HCT116 (cell line): Measurements from ENCODE around the gene ANXA8.

Experiments used
- CEBPB ChIP-seq: IDR thresholded peaks from 2 replicates; pipeline ENCODE4 v1.6.1; 2012; ENCODE audit warnings: low read depth
- EZH2 ChIP-seq: fragments of 200-600 bp; sonication (generic); IDR thresholded peaks from 2 replicates; pipeline ENCODE4 v1.6.1; 2017; ENCODE audit warnings: antibody characterized with exemption, mixed run types
- JUND ChIP-seq: IDR thresholded peaks from 2 replicates; pipeline ENCODE4 v1.6.1; 2012
- POLR2A ChIP-seq: IDR thresholded peaks from 2 replicates; pipeline ENCODE4 v1.7.0; 2011; ENCODE audit warnings: borderline replicate concordance; ENCODE audit not compliant: insufficient read depth, insufficient read length; ENCODE audit errors: extremely low read depth
- POLR2AphosphoS5 ChIP-seq: IDR thresholded peaks from 2 replicates; pipeline ENCODE4 v1.6.1; 2011; ENCODE audit warnings: mild to moderate bottlenecking, low read depth, low read length, moderate library complexity
- REST ChIP-seq: IDR thresholded peaks from 2 replicates; pipeline ENCODE4 v1.6.1; 2012; ENCODE audit warnings: low read depth
- YY1 ChIP-seq: IDR thresholded peaks from 2 replicates; pipeline ENCODE4 v1.6.1; 2011; ENCODE audit warnings: low read length, low read depth, moderate library complexity, mild to moderate bottlenecking; ENCODE audit not compliant: insufficient replicate concordance; ENCODE audit errors: extremely low read depth
- ZBTB33 ChIP-seq: IDR thresholded peaks from 2 replicates; pipeline ENCODE4 v1.6.1; 2011; ENCODE audit warnings: mild to moderate bottlenecking, low read length, moderate library complexity; ENCODE audit not compliant: insufficient replicate concordance; ENCODE audit errors: extremely low read depth
- ZFX ChIP-seq: fragments of 450-650 bp; IDR thresholded peaks from 2 replicates; pipeline ENCODE4 v1.6.1; 2017
- ZNF274 ChIP-seq: fragments of 200-500 bp; sonication (Bioruptor generic); IDR thresholded peaks from 2 replicates; pipeline ENCODE4 v1.6.1; 2014; ENCODE audit warnings: mild to moderate bottlenecking, low read depth, low read length, inconsistent platforms
- TF ChIP-seq, protein P1 (sequence below), 3 experiments: fragments of 200-600 bp in 1 of 3; sonication (generic) in 1 of 3; IDR thresholded peaks in 2 of 3; conservative IDR thresholded peaks in 1 of 3; 2 replicates each; pipeline ENCODE4 v1.5.1; 2012 to 2017; ENCODE audit warnings: low read depth in 2 of 3, low read length in 2 of 3, antibody characterized with exemption in 1 of 3, borderline replicate concordance in 1 of 3, control low read depth in 1 of 3, mild to moderate bottlenecking in 1 of 3, mixed read lengths in 1 of 3, mixed run types in 1 of 3, moderate library complexity in 1 of 3; ENCODE audit not compliant: insufficient read depth in 1 of 3
- TF ChIP-seq, protein P2 (sequence below): IDR thresholded peaks from 2 replicates; pipeline ENCODE4 v1.6.1; 2012
- TF ChIP-seq, protein P3 (sequence below): IDR thresholded peaks from 2 replicates; pipeline ENCODE4 v1.6.1; 2012

DNA sequence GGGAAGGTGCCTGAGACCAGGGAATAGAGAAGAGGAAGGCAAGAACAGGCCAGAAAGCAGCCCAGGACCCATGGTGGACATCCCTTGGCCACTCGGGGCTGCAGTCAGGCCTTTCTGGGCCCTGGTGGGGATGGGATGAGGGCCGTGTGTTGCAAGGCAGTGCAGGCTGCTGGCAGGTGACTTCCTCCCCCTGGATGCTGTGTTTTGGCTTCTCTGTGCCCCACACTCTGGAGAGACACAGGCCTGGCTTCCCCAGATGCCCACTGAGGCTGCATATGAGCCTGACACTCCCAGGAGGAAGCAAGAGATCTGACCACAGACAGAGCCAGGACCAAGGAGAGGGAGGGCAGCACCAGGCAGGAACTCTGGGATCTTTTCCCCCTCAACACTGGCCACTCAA, 39.9 kb downstream of the ANXA8 start:
- TF ChIP-seq, protein P1, sequence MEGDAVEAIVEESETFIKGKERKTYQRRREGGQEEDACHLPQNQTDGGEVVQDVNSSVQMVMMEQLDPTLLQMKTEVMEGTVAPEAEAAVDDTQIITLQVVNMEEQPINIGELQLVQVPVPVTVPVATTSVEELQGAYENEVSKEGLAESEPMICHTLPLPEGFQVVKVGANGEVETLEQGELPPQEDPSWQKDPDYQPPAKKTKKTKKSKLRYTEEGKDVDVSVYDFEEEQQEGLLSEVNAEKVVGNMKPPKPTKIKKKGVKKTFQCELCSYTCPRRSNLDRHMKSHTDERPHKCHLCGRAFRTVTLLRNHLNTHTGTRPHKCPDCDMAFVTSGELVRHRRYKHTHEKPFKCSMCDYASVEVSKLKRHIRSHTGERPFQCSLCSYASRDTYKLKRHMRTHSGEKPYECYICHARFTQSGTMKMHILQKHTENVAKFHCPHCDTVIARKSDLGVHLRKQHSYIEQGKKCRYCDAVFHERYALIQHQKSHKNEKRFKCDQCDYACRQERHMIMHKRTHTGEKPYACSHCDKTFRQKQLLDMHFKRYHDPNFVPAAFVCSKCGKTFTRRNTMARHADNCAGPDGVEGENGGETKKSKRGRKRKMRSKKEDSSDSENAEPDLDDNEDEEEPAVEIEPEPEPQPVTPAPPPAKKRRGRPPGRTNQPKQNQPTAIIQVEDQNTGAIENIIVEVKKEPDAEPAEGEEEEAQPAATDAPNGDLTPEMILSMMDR (IDR thresholded peaks at IDR 0.05 in 2 of 3, conservative IDR thresholded peaks at IDR 0.05 in 1 of 3; ENCODE audit: borderline replicate concordance in 1 of 3, insufficient read depth in 1 of 3, low read depth in 2 of 3, low read length in 2 of 3): no peak
- TF ChIP-seq ZBTB33: no peak
- TF ChIP-seq POLR2A: no peak
- TF ChIP-seq JUND: no peak
- TF ChIP-seq, protein P2, sequence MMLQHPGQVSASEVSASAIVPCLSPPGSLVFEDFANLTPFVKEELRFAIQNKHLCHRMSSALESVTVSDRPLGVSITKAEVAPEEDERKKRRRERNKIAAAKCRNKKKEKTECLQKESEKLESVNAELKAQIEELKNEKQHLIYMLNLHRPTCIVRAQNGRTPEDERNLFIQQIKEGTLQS: no peak
- TF ChIP-seq CEBPB: no peak
- no peak for TF ChIP-seq EZH2
- TF ChIP-seq POLR2AphosphoS5: no peak
- no peak for TF ChIP-seq YY1
- TF ChIP-seq REST: no peak
- TF ChIP-seq ZNF274: no peak
- TF ChIP-seq ZFX: no peak
- TF ChIP-seq, protein P3, sequence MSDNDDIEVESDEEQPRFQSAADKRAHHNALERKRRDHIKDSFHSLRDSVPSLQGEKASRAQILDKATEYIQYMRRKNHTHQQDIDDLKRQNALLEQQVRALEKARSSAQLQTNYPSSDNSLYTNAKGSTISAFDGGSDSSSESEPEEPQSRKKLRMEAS: no peak
